ENCODE data around the gene UFD1. TPM values are rescaled to one million over a fixed set of nuclear protein-coding genes. Genes with fewer than 3 reads are reported as not detected.

Gene UFD1
- total RNA-seq, 1 donor from 2014 or later = 37.1 TPM

DNA sequence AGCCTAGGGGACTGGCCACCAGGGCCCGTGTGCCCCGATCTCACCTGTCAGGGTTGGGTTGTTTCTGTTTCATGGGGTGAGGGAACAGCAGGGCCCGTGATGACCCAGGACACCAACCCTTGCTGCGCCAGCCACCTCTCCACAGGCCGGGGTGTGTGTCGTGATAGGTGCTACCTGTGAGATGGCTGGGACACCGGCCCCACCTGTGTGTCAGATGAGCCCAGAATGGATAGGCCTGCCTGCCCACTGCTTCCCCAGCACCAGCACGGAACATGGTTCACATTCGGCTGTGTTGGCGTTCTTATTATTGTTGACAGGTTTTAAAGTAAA lies 38.1 kb upstream of the UFD1 start:
- peaks cover 0 to 2% (median 0%) of the 10 kb centered on the region in 3 donors for H3K9me3 ChIP-seq (ENCODE audit: control insufficient read depth in 3 of 3, low read length in 3 of 3)

DNA sequence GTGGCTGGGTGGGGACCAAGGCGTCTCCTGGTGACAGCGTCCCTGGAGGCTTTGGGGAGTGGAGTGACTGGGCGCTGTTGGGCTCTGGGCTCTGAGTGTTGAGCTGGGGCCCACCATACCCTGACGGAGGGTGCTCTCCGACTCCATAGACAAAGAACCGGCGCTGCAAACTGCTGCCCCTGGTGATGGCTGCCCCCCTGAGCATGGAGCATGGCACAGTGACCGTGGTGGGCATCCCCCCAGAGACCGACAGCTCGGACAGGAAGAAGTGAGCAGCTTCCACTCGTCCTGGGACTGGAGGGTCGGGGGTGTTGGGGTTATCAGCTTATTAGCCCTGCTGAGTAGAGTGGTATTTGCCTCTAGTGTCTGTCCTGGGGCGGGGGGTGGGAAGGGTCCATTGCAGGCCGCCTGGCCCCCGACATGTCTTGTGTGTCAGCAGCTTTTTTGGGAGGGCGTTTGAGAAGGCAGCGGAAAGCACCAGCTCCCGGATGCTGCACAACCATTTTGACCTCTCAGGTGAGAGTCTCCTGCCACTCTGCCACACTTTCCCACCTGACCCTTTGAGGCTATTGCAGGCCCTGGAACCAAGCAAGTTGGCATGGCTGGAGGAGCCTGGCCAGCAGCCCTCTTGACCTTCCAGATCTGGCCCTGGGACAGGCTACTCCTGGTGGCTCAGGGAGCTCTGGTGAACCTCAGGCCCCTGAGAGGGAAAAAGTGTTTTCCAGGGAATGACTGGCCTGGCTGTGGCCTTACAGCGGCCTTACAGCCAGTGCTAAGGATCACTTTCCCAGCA lies 37.6 kb upstream of the UFD1 start:
- Histone ChIP-seq H3K9me3 (ENCODE audit: control insufficient read depth in 3 of 3, low read length in 3 of 3) (peaks cover 0 to 2% (median 0%) of the 10 kb centered on the region in 3 donors), H3K27ac (ENCODE audit: low read depth, low read length) (no peak overlapping the region), H3K27me3 (ENCODE audit: control insufficient read depth in 3 of 3, insufficient read depth in 3 of 3, low read length in 3 of 3) (peaks cover 0 to 2% (median under 1%) of the 10 kb centered on the region in 3 donors), H3K36me3 (ENCODE audit: control insufficient read depth in 3 of 3, insufficient read depth in 3 of 3, low read length in 3 of 3) (no peaks in the 10 kb centered on the region), H3K4me3 (ENCODE audit: low read length in 3 of 3) (no peak overlapping the region), H3K9ac (ENCODE audit: low read depth in 1 of 3, low read length in 3 of 3) (no peak overlapping the region), H3K4me1 (ENCODE audit: control insufficient read depth in 3 of 3, insufficient read depth in 3 of 3, low read length in 3 of 3) (no peaks in the 10 kb centered on the region)

More for the DNA sequence above, 38.1 kb upstream of the UFD1 start:
- Histone ChIP-seq H3K4me3 (ENCODE audit: low read length in 3 of 3) (no peak overlapping the region), H3K4me1 (ENCODE audit: control insufficient read depth in 3 of 3, insufficient read depth in 3 of 3, low read length in 3 of 3) (no peaks in the 10 kb centered on the region), H3K27me3 (ENCODE audit: control insufficient read depth in 3 of 3, insufficient read depth in 3 of 3, low read length in 3 of 3) (peaks cover 0 to 8% (median 6%) of the 10 kb centered on the region in 3 donors), H3K9ac (ENCODE audit: low read depth in 1 of 3, low read length in 3 of 3) (no peak overlapping the region), H3K36me3 (ENCODE audit: control insufficient read depth in 3 of 3, insufficient read depth in 3 of 3, low read length in 3 of 3) (no peaks in the 10 kb centered on the region), H3K27ac (ENCODE audit: low read depth, low read length) (no peak overlapping the region)

GRCh38 chr22:19515654-19516377 lies 36.8 kb upstream of the UFD1 start:
- Histone ChIP-seq H3K27me3 (ENCODE audit: control insufficient read depth in 3 of 3, insufficient read depth in 3 of 3, low read length in 3 of 3) (no peaks in the 10 kb centered on the region), H3K9me3 (ENCODE audit: control insufficient read depth in 3 of 3, low read length in 3 of 3) (peaks cover 0 to 5% (median 0%) of the 10 kb centered on the region in 3 donors), H3K4me3 (ENCODE audit: low read length in 3 of 3) (no peak overlapping the region), H3K9ac (ENCODE audit: low read depth in 1 of 3, low read length in 3 of 3) (no peak overlapping the region), H3K4me1 (ENCODE audit: control insufficient read depth in 3 of 3, insufficient read depth in 3 of 3, low read length in 3 of 3) (no peaks in the 10 kb centered on the region), H3K36me3 (ENCODE audit: control insufficient read depth in 3 of 3, insufficient read depth in 3 of 3, low read length in 3 of 3) (no peaks in the 10 kb centered on the region), H3K27ac (ENCODE audit: low read depth, low read length) (no peak overlapping the region)

- H3K27ac ChIP-seq (ENCODE audit: low read depth, low read length) = no peak overlapping the region
- H3K4me1 ChIP-seq (ENCODE audit: control insufficient read depth in 3 of 3, insufficient read depth in 3 of 3, low read length in 3 of 3) = no peaks in the 10 kb centered on the region
- H3K27me3 ChIP-seq (ENCODE audit: control insufficient read depth in 3 of 3, insufficient read depth in 3 of 3, low read length in 3 of 3) = no peaks in the 10 kb centered on the region
- H3K9me3 ChIP-seq (ENCODE audit: control insufficient read depth in 3 of 3, low read length in 3 of 3) = peaks cover 0 to 5% (median 0%) of the 10 kb centered on the region in 3 donors
- H3K4me3 ChIP-seq (ENCODE audit: low read length in 3 of 3) = no peak overlapping the region
- H3K36me3 ChIP-seq (ENCODE audit: control insufficient read depth in 3 of 3, insufficient read depth in 3 of 3, low read length in 3 of 3) = no peaks in the 10 kb centered on the region
- H3K9ac ChIP-seq (ENCODE audit: low read depth in 1 of 3, low read length in 3 of 3) = no peak overlapping the region
Measured at GRCh38 chr22:19514831-19515565, 36.0 kb upstream of the UFD1 start.

DNA sequence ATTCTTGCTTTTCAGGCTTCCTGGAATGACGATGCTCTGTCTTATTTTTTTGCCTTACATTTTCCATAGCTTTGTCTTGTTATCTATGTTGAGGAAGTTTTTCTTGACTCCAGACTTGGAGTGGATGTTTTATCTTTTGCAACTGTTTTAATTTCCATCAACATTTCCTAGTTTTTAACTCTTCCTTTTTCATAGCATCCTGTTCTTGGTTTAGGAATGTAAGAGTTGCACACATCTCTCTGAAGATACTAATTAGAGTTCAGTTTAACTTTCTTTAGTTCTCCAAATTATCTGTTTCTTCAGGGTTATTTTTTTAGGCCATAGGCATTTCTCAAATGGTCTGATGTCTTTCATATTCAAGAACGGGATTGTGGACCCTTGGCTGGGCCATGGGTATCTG lies 34.8 kb upstream of the UFD1 start:
- peaks cover 0 to 5% (median 0%) of the 10 kb centered on the region in 3 donors for H3K9me3 ChIP-seq (ENCODE audit: control insufficient read depth in 3 of 3, low read length in 3 of 3)
- H3K9ac ChIP-seq (ENCODE audit: low read depth in 1 of 3, low read length in 3 of 3) = no peak overlapping the region
- H3K4me3 ChIP-seq (ENCODE audit: low read length in 3 of 3) = no peak overlapping the region
- no peaks in the 10 kb centered on the region for H3K36me3 ChIP-seq (ENCODE audit: control insufficient read depth in 3 of 3, insufficient read depth in 3 of 3, low read length in 3 of 3)
- no peaks in the 10 kb centered on the region for H3K4me1 ChIP-seq (ENCODE audit: control insufficient read depth in 3 of 3, insufficient read depth in 3 of 3, low read length in 3 of 3)
- no peak overlapping the region for H3K27ac ChIP-seq (ENCODE audit: low read depth, low read length)
- no peaks in the 10 kb centered on the region for H3K27me3 ChIP-seq (ENCODE audit: control insufficient read depth in 3 of 3, insufficient read depth in 3 of 3, low read length in 3 of 3)

DNA sequence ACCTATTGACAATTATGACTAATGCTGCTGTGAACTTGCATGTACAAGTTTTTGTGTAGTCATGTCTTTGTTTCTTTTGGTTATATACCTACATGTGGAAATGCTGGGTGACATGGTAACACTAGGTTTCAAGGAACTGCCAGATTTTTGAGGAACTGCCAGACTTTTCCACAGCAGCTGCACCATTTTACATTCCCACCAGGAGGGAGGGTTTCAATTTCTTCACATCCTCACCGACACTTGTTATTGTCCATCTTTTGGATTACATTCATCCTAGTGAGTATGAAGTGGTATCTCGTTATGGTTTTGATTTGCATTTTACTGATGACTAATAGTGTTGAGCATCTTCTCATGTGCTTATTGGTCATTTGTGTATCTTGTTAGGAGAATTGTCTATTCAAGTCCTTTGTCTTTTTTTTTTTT lies 31.9 kb upstream of the UFD1 start:
- Histone ChIP-seq H3K27me3 (ENCODE audit: control insufficient read depth in 3 of 3, insufficient read depth in 3 of 3, low read length in 3 of 3) (no peaks in the 10 kb centered on the region), H3K4me3 (ENCODE audit: low read length in 3 of 3) (no peak overlapping the region), H3K4me1 (ENCODE audit: control insufficient read depth in 3 of 3, insufficient read depth in 3 of 3, low read length in 3 of 3) (no peaks in the 10 kb centered on the region)

GRCh38 chr22:19509923-19510322 lies 30.9 kb upstream of the UFD1 start:
- H3K27me3 ChIP-seq (ENCODE audit: control insufficient read depth in 3 of 3, insufficient read depth in 3 of 3, low read length in 3 of 3) = no peaks in the 10 kb centered on the region
- no peaks in the 10 kb centered on the region for H3K4me1 ChIP-seq (ENCODE audit: control insufficient read depth in 3 of 3, insufficient read depth in 3 of 3, low read length in 3 of 3)
- H3K36me3 ChIP-seq (ENCODE audit: control insufficient read depth in 3 of 3, insufficient read depth in 3 of 3, low read length in 3 of 3) = no peaks in the 10 kb centered on the region
- H3K4me3 ChIP-seq (ENCODE audit: low read length in 3 of 3) = no peak overlapping the region
- no peak overlapping the region for H3K9ac ChIP-seq (ENCODE audit: low read depth in 1 of 3, low read length in 3 of 3)
- no peak overlapping the region for H3K27ac ChIP-seq (ENCODE audit: low read depth, low read length)
- peaks cover 0 to 5% (median 0%) of the 10 kb centered on the region in 3 donors for H3K9me3 ChIP-seq (ENCODE audit: control insufficient read depth in 3 of 3, low read length in 3 of 3)

More for the DNA sequence above, 31.9 kb upstream of the UFD1 start:
- H3K27ac ChIP-seq (ENCODE audit: low read depth, low read length) = no peak overlapping the region
- no peak overlapping the region for H3K9ac ChIP-seq (ENCODE audit: low read depth in 1 of 3, low read length in 3 of 3)
- peaks cover 0 to 5% (median 0%) of the 10 kb centered on the region in 3 donors for H3K9me3 ChIP-seq (ENCODE audit: control insufficient read depth in 3 of 3, low read length in 3 of 3)
- H3K36me3 ChIP-seq (ENCODE audit: control insufficient read depth in 3 of 3, insufficient read depth in 3 of 3, low read length in 3 of 3) = no peaks in the 10 kb centered on the region

GRCh38 chr22:19509191-19509590 lies 30.2 kb upstream of the UFD1 start:
- H3K9me3 ChIP-seq (ENCODE audit: control insufficient read depth in 3 of 3, low read length in 3 of 3) = peaks cover 0 to 5% (median 0%) of the 10 kb centered on the region in 3 donors
- no peak overlapping the region for H3K4me3 ChIP-seq (ENCODE audit: low read length in 3 of 3)
- H3K36me3 ChIP-seq (ENCODE audit: control insufficient read depth in 3 of 3, insufficient read depth in 3 of 3, low read length in 3 of 3) = no peaks in the 10 kb centered on the region
- H3K4me1 ChIP-seq (ENCODE audit: control insufficient read depth in 3 of 3, insufficient read depth in 3 of 3, low read length in 3 of 3) = no peaks in the 10 kb centered on the region
- no peak overlapping the region for H3K9ac ChIP-seq (ENCODE audit: low read depth in 1 of 3, low read length in 3 of 3)
- H3K27ac ChIP-seq (ENCODE audit: low read depth, low read length) = no peak overlapping the region
- H3K27me3 ChIP-seq (ENCODE audit: control insufficient read depth in 3 of 3, insufficient read depth in 3 of 3, low read length in 3 of 3) = no peaks in the 10 kb centered on the region

GRCh38 chr22:19508024-19508776 lies 29.2 kb upstream of the UFD1 start:
- Histone ChIP-seq H3K4me3 (ENCODE audit: low read length in 3 of 3) (no peak overlapping the region), H3K27ac (ENCODE audit: low read depth, low read length) (no peak overlapping the region), H3K27me3 (ENCODE audit: control insufficient read depth in 3 of 3, insufficient read depth in 3 of 3, low read length in 3 of 3) (no peaks in the 10 kb centered on the region), H3K36me3 (ENCODE audit: control insufficient read depth in 3 of 3, insufficient read depth in 3 of 3, low read length in 3 of 3) (no peaks in the 10 kb centered on the region), H3K9me3 (ENCODE audit: control insufficient read depth in 3 of 3, low read length in 3 of 3) (peaks cover 0 to 3% (median 0%) of the 10 kb centered on the region in 3 donors), H3K4me1 (ENCODE audit: control insufficient read depth in 3 of 3, insufficient read depth in 3 of 3, low read length in 3 of 3) (no peaks in the 10 kb centered on the region), H3K9ac (ENCODE audit: low read depth in 1 of 3, low read length in 3 of 3) (no peak overlapping the region)
